ENCODE data around the gene DNMT3A. TPM values are rescaled to one million over a fixed set of nuclear protein-coding genes. Genes with fewer than 3 reads are reported as not detected.
A peak's percentile ranks its signal among the peaks of the same experiment; 100 is the strongest.

Gene DNMT3A
- total and polyA plus RNA-seq, 2 experiments from 2014 or later = 47.2 to 80.4 TPM

DNA sequence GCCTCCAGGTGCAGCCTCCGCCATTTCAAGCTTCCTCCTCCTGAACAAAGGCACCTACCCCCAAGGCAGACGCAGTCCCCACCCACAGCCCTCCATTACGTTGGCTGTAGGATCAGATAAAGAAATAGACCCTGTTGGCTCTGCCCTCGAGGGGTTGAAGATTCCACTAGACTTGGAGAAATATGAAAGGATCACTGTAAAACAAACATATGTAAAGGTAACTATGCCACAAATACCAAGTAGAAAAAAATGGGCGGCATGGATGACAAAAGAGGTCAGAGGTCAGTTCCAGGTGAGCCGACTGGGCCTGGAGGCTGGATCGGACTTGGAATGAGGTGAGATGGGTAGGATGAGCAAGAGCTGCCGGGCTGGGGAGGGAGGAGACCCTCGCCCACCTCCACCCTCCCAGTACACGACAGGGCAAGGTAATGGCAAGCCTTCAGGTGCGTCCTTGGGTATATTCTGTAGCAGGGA lies 88.5 kb downstream of the DNMT3A start:
- H4K20me1 ChIP-seq (replicated peaks; ENCODE audit: insufficient read depth) = peaks cover 17% of the 10 kb centered on the region
- peaks cover 46% of the 10 kb centered on the region for H3K79me2 ChIP-seq (replicated peaks; ENCODE audit: insufficient read depth)
- peak overlapping the region; percentile 95 for H3K4me2 ChIP-seq
- TF ChIP-seq, protein P1, sequence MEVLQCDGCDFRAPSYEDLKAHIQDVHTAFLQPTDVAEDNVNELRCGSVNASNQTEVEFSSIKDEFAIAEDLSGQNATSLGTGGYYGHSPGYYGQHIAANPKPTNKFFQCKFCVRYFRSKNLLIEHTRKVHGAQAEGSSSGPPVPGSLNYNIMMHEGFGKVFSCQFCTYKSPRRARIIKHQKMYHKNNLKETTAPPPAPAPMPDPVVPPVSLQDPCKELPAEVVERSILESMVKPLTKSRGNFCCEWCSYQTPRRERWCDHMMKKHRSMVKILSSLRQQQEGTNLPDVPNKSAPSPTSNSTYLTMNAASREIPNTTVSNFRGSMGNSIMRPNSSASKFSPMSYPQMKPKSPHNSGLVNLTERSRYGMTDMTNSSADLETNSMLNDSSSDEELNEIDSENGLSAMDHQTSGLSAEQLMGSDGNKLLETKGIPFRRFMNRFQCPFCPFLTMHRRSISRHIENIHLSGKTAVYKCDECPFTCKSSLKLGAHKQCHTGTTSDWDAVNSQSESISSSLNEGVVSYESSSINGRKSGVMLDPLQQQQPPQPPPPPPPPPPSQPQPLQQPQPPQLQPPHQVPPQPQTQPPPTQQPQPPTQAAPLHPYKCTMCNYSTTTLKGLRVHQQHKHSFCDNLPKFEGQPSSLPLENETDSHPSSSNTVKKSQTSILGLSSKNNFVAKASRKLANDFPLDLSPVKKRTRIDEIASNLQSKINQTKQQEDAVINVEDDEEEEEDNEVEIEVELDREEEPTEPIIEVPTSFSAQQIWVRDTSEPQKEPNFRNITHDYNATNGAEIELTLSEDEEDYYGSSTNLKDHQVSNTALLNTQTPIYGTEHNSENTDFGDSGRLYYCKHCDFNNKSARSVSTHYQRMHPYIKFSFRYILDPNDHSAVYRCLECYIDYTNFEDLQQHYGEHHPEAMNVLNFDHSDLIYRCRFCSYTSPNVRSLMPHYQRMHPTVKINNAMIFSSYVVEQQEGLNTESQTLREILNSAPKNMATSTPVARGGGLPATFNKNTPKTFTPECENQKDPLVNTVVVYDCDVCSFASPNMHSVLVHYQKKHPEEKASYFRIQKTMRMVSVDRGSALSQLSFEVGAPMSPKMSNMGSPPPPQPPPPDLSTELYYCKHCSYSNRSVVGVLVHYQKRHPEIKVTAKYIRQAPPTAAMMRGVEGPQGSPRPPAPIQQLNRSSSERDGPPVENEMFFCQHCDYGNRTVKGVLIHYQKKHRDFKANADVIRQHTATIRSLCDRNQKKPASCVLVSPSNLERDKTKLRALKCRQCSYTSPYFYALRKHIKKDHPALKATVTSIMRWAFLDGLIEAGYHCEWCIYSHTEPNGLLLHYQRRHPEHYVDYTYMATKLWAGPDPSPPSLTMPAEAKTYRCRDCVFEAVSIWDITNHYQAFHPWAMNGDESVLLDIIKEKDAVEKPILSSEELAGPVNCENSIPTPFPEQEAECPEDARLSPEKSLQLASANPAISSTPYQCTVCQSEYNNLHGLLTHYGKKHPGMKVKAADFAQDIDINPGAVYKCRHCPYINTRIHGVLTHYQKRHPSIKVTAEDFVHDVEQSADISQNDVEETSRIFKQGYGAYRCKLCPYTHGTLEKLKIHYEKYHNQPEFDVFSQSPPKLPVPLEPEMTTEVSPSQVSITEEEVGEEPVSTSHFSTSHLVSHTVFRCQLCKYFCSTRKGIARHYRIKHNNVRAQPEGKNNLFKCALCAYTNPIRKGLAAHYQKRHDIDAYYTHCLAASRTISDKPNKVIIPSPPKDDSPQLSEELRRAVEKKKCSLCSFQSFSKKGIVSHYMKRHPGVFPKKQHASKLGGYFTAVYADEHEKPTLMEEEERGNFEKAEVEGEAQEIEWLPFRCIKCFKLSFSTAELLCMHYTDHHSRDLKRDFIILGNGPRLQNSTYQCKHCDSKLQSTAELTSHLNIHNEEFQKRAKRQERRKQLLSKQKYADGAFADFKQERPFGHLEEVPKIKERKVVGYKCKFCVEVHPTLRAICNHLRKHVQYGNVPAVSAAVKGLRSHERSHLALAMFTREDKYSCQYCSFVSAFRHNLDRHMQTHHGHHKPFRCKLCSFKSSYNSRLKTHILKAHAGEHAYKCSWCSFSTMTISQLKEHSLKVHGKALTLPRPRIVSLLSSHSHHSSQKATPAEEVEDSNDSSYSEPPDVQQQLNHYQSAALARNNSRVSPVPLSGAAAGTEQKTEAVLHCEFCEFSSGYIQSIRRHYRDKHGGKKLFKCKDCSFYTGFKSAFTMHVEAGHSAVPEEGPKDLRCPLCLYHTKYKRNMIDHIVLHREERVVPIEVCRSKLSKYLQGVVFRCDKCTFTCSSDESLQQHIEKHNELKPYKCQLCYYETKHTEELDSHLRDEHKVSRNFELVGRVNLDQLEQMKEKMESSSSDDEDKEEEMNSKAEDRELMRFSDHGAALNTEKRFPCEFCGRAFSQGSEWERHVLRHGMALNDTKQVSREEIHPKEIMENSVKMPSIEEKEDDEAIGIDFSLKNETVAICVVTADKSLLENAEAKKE (CRISPR knock-in tag; IDR thresholded peaks at IDR 0.05) = no peak
- no peak for TF ChIP-seq STAT1 (IDR thresholded peaks at IDR 0.05; ENCODE audit: unreplicated experiment)
- no peak for TF ChIP-seq NANOG (IDR thresholded peaks at IDR 0.05; ENCODE audit: borderline replicate concordance)
- TF ChIP-seq EZH2 (IDR thresholded peaks at IDR 0.05; ENCODE audit: low read depth, unreplicated experiment) = no peak
- no peak for TF ChIP-seq JUNB (IDR thresholded peaks at IDR 0.05; ENCODE audit: unreplicated experiment)
- TF ChIP-seq, protein P2, sequence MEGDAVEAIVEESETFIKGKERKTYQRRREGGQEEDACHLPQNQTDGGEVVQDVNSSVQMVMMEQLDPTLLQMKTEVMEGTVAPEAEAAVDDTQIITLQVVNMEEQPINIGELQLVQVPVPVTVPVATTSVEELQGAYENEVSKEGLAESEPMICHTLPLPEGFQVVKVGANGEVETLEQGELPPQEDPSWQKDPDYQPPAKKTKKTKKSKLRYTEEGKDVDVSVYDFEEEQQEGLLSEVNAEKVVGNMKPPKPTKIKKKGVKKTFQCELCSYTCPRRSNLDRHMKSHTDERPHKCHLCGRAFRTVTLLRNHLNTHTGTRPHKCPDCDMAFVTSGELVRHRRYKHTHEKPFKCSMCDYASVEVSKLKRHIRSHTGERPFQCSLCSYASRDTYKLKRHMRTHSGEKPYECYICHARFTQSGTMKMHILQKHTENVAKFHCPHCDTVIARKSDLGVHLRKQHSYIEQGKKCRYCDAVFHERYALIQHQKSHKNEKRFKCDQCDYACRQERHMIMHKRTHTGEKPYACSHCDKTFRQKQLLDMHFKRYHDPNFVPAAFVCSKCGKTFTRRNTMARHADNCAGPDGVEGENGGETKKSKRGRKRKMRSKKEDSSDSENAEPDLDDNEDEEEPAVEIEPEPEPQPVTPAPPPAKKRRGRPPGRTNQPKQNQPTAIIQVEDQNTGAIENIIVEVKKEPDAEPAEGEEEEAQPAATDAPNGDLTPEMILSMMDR (conservative IDR thresholded peaks at IDR 0.05; ENCODE audit: low read depth in 2 of 2) = no peak
- no peak for TF ChIP-seq POLR2AphosphoS5 (IDR thresholded peaks at IDR 0.05; ENCODE audit: low read depth)
- no peak for TF ChIP-seq EZH2phosphoT487 (IDR thresholded peaks at IDR 0.05; ENCODE audit: unreplicated experiment)
- TF ChIP-seq, protein P3, sequence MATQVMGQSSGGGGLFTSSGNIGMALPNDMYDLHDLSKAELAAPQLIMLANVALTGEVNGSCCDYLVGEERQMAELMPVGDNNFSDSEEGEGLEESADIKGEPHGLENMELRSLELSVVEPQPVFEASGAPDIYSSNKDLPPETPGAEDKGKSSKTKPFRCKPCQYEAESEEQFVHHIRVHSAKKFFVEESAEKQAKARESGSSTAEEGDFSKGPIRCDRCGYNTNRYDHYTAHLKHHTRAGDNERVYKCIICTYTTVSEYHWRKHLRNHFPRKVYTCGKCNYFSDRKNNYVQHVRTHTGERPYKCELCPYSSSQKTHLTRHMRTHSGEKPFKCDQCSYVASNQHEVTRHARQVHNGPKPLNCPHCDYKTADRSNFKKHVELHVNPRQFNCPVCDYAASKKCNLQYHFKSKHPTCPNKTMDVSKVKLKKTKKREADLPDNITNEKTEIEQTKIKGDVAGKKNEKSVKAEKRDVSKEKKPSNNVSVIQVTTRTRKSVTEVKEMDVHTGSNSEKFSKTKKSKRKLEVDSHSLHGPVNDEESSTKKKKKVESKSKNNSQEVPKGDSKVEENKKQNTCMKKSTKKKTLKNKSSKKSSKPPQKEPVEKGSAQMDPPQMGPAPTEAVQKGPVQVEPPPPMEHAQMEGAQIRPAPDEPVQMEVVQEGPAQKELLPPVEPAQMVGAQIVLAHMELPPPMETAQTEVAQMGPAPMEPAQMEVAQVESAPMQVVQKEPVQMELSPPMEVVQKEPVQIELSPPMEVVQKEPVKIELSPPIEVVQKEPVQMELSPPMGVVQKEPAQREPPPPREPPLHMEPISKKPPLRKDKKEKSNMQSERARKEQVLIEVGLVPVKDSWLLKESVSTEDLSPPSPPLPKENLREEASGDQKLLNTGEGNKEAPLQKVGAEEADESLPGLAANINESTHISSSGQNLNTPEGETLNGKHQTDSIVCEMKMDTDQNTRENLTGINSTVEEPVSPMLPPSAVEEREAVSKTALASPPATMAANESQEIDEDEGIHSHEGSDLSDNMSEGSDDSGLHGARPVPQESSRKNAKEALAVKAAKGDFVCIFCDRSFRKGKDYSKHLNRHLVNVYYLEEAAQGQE (IDR thresholded peaks at IDR 0.05; ENCODE audit: unreplicated experiment) = no peak
- no peak for TF ChIP-seq CREB1 (CRISPR knock-in tag; IDR thresholded peaks at IDR 0.05; ENCODE audit: low read depth)
- no peak for TF ChIP-seq ZNF331 (CRISPR knock-in tag; IDR thresholded peaks at IDR 0.05; ENCODE audit: low read depth)
- no peak for TF ChIP-seq ZNF114 (CRISPR knock-in tag; IDR thresholded peaks at IDR 0.05)
- DNase-seq (ENCODE audit: low spot score) = no peak
- peaks cover 54% of the 10 kb centered on the region for H3K4me1 ChIP-seq (ENCODE audit: insufficient read depth)
- H3K27me3 ChIP-seq (ENCODE audit: insufficient read depth) = no peaks in the 10 kb centered on the region
- Mint-ChIP-seq H3K27me3 (ENCODE audit: insufficient read depth, low read depth, poor library complexity) (peaks cover 16% of the 10 kb centered on the region), H3K4me1 (peaks cover 64% of the 10 kb centered on the region), H3K27ac (peak overlapping the region; percentile 94), H3K4me3 (peak overlapping the region; percentile 73), H3K36me3 (ENCODE audit: low read depth) (peaks cover 57% of the 10 kb centered on the region), H3K9me3 (peaks cover 10% of the 10 kb centered on the region; the same call in 2 of the 3 replicates)
- H3K36me3 ChIP-seq (ENCODE audit: insufficient read depth) = 0 out of 2 replicates have a peak, but pooled peaks cover 5% of the 10 kb centered on the region
- ATAC-seq = no peak
- peak overlapping the region; percentile 98 for H3K27ac ChIP-seq (ENCODE audit: low read depth)
- H3K9me2 ChIP-seq (ENCODE audit: insufficient read depth) = no peaks in the 10 kb centered on the region
- peaks cover 19% of the 10 kb centered on the region for H3F3A ChIP-seq (replicated peaks; ENCODE audit: low read depth)
- no peak overlapping the region for H2AFZ ChIP-seq
- peak overlapping the region; percentile 95 for H3K4me3 ChIP-seq

All from GM23338 (cell line).